ENCODE results near the gene SASS6.

The SASS6 gene, protein sequence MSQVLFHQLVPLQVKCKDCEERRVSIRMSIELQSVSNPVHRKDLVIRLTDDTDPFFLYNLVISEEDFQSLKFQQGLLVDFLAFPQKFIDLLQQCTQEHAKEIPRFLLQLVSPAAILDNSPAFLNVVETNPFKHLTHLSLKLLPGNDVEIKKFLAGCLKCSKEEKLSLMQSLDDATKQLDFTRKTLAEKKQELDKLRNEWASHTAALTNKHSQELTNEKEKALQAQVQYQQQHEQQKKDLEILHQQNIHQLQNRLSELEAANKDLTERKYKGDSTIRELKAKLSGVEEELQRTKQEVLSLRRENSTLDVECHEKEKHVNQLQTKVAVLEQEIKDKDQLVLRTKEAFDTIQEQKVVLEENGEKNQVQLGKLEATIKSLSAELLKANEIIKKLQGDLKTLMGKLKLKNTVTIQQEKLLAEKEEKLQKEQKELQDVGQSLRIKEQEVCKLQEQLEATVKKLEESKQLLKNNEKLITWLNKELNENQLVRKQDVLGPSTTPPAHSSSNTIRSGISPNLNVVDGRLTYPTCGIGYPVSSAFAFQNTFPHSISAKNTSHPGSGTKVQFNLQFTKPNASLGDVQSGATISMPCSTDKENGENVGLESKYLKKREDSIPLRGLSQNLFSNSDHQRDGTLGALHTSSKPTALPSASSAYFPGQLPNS

GRCh38 chr1:100132566-100133477, at the start of gene SASS6, which contains the start of gene TRMT13:
SASS6 (minus strand) TSS chr1:100132930; CDS start chr1:100132814, 116 bp downstream.
TRMT13 (plus strand) TSS chr1:100133163; CDS start chr1:100133169, 6 bp downstream.
- no peaks in the 10 kb centered on the region for H3K4me1 ChIP-seq (ENCODE audit: control insufficient read depth, insufficient read depth, low read length)
- WGBS (ENCODE audit: insufficient coverage, insufficient read length): no CpG with 5 or more reads among the region's 57 CpGs

DNA sequence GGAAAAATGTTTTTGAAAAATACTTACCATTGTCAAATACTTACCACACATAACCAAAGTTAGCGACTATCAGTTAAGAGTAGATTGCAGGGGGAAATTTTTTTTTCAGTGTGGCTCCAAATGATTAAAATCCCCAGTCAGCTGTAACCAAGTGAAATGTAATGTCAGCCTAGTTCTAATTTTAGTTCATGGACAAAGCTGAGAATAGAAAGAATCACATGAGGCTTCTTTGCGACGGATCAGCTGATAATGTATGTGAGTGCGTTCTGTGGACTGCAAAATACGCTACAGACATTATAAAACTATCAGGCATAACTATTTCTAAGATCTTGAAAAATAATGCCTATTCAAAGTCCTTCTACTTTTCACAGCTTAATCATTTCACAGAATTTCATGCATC, 45.4 kb upstream of the SASS6 start, which contains the start of gene LRRC39:
TSS of gene LRRC39 (minus strand) at position 166 of the 400 bp plus-strand sequence. CDS start 9,740 bp downstream, outside the sequence.
- no peaks in the 10 kb centered on the region for H3K9me3 ChIP-seq (ENCODE audit: control insufficient read depth, insufficient read depth, low read length)
- no peak within 1 kb of the TSS for H3K4me3 ChIP-seq (ENCODE audit: low read length)
- no peak for DNase-seq (ENCODE audit: low read depth, low spot score)
- WGBS (ENCODE audit: insufficient coverage, insufficient read length): no CpG with 5 or more reads among the region's 5 CpGs
- H3K27me3 ChIP-seq (ENCODE audit: control insufficient read depth, insufficient read depth, low read length): no peaks in the 10 kb centered on the region
- H3K36me3 ChIP-seq (ENCODE audit: control insufficient read depth, insufficient read depth, low read length): no peaks in the 10 kb centered on the region
- no peaks in the 10 kb centered on the region for H3K4me1 ChIP-seq (ENCODE audit: control insufficient read depth, insufficient read depth, low read length)
- no peak within 1 kb of the TSS for H3K27ac ChIP-seq (ENCODE audit: low read length)

More at GRCh38 chr1:100132566-100133477, at the start of gene SASS6, which contains the start of gene TRMT13:
- DNase-seq (ENCODE audit: low read depth, low spot score): peak; percentile 90
- Histone ChIP-seq H3K4me3 (ENCODE audit: low read length) (peak within 1 kb of the TSS; percentile 99), H3K36me3 (ENCODE audit: control insufficient read depth, insufficient read depth, low read length) (peaks cover 2% of the 10 kb centered on the region; the same call in 1 of the 2 replicates), H3K27me3 (ENCODE audit: control insufficient read depth, insufficient read depth, low read length) (no peaks in the 10 kb centered on the region), H3K9me3 (ENCODE audit: control insufficient read depth, insufficient read depth, low read length) (no peaks in the 10 kb centered on the region), H3K27ac (ENCODE audit: low read length) (no peak within 1 kb of the TSS)

GRCh38 chr1:100177295-100178041, 44.7 kb upstream of the SASS6 start:
- Histone ChIP-seq H3K36me3 (ENCODE audit: control insufficient read depth, insufficient read depth, low read length) (no peaks in the 10 kb centered on the region), H3K9me3 (ENCODE audit: control insufficient read depth, insufficient read depth, low read length) (no peaks in the 10 kb centered on the region), H3K4me1 (ENCODE audit: control insufficient read depth, insufficient read depth, low read length) (no peaks in the 10 kb centered on the region), H3K27ac (ENCODE audit: low read length) (no peak overlapping the region), H3K4me3 (ENCODE audit: low read length) (no peak overlapping the region), H3K27me3 (ENCODE audit: control insufficient read depth, insufficient read depth, low read length) (no peaks in the 10 kb centered on the region)
- WGBS (ENCODE audit: insufficient coverage, insufficient read length): no CpG with 5 or more reads among the region's 4 CpGs
- no peak for DNase-seq (ENCODE audit: low read depth, low spot score)

DNA sequence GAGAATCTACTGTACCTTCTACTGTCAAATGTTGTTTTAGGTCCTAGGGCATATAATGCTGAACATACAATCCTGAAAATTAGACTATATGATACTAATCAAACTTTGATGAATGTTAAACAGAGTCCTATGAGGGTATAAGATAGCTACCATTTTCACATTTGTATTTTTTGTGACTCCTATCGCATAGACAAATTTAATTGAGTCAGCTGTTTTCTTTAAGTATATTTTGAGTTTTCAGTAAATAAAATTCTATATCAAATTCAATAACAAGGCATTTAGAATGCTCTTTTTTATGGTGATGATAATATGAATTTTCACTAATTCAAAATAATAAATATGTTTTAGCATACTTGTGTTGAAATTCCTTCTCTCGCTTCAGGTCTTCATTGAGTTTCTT, 35.3 kb upstream of the SASS6 start:
- no CpG with 5 or more reads among the region's 2 CpGs for WGBS (ENCODE audit: insufficient coverage, insufficient read length)
- no peaks in the 10 kb centered on the region for H3K27me3 ChIP-seq (ENCODE audit: control insufficient read depth, insufficient read depth, low read length)
- DNase-seq (ENCODE audit: low read depth, low spot score): no peak
- H3K4me1 ChIP-seq (ENCODE audit: control insufficient read depth, insufficient read depth, low read length): no peaks in the 10 kb centered on the region
- no peaks in the 10 kb centered on the region for H3K36me3 ChIP-seq (ENCODE audit: control insufficient read depth, insufficient read depth, low read length)
- no peaks in the 10 kb centered on the region for H3K9me3 ChIP-seq (ENCODE audit: control insufficient read depth, insufficient read depth, low read length)
- no peak overlapping the region for H3K27ac ChIP-seq (ENCODE audit: low read length)
- H3K4me3 ChIP-seq (ENCODE audit: low read length): no peak overlapping the region

DNA sequence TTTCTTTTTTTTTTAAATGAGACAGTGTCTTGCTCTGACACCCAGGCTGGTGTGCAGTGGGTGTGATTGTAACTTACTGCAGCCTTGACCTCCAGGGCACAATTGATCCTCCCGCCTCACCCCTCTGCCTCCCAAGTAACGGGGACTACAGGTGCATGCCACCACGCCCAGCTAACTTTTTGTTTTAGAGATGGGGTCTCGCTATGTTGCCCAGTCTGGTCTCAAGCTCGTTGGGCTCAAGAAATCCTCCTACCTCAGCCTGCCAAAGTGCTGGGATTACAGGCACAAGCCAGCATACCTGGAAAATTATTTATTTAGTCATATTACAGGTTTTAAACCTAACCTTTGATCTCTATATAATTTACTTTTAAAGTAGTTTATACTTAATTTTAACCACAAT, 32.0 kb upstream of the SASS6 start:
- no CpG with 5 or more reads among the region's 5 CpGs for WGBS (ENCODE audit: insufficient coverage, insufficient read length)
- Histone ChIP-seq H3K36me3 (ENCODE audit: control insufficient read depth, insufficient read depth, low read length) (no peaks in the 10 kb centered on the region), H3K4me1 (ENCODE audit: control insufficient read depth, insufficient read depth, low read length) (no peaks in the 10 kb centered on the region), H3K27me3 (ENCODE audit: control insufficient read depth, insufficient read depth, low read length) (no peaks in the 10 kb centered on the region), H3K27ac (ENCODE audit: low read length) (no peak overlapping the region), H3K9me3 (ENCODE audit: control insufficient read depth, insufficient read depth, low read length) (no peaks in the 10 kb centered on the region), H3K4me3 (ENCODE audit: low read length) (no peak overlapping the region)
- DNase-seq (ENCODE audit: low read depth, low spot score): no peak

DNA sequence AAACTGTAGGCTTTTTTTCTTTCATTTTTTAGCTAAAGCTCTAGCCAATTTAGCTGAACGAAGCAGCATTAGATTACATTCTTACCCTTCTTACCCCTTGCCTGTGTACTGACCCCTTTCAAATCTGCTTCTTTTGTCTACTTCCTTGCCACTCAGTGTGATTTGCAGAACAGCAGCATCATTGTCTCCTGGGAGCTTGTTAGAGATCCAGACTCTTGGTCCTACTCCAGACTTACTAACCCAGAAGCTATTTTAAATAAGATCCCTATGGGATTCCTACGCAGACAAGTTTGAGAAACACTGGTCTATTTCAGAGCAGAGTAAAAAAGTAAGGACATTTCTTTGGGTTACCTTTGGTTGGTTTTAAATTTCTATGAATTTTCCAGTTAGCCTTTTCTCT, 31.5 kb upstream of the SASS6 start:
- no peaks in the 10 kb centered on the region for H3K9me3 ChIP-seq (ENCODE audit: control insufficient read depth, insufficient read depth, low read length)
- no peaks in the 10 kb centered on the region for H3K27me3 ChIP-seq (ENCODE audit: control insufficient read depth, insufficient read depth, low read length)
- no peak for DNase-seq (ENCODE audit: low read depth, low spot score)
- H3K36me3 ChIP-seq (ENCODE audit: control insufficient read depth, insufficient read depth, low read length): no peaks in the 10 kb centered on the region
- H3K4me3 ChIP-seq (ENCODE audit: low read length): no peak overlapping the region
- H3K27ac ChIP-seq (ENCODE audit: low read length): no peak overlapping the region
- H3K4me1 ChIP-seq (ENCODE audit: control insufficient read depth, insufficient read depth, low read length): no peaks in the 10 kb centered on the region
- WGBS (ENCODE audit: insufficient coverage, insufficient read length): no CpG with 5 or more reads among the region's 2 CpGs

- H3K4me1 ChIP-seq (ENCODE audit: control insufficient read depth, insufficient read depth, low read length): no peaks in the 10 kb centered on the region
- no peak overlapping the region for H3K27ac ChIP-seq (ENCODE audit: low read length)
- no peaks in the 10 kb centered on the region for H3K9me3 ChIP-seq (ENCODE audit: control insufficient read depth, insufficient read depth, low read length)
- DNase-seq (ENCODE audit: low read depth, low spot score): no peak
- H3K27me3 ChIP-seq (ENCODE audit: control insufficient read depth, insufficient read depth, low read length): no peaks in the 10 kb centered on the region
- no peak overlapping the region for H3K4me3 ChIP-seq (ENCODE audit: low read length)
- H3K36me3 ChIP-seq (ENCODE audit: control insufficient read depth, insufficient read depth, low read length): no peaks in the 10 kb centered on the region
Measured at GRCh38 chr1:100162881-100163280, 30.2 kb upstream of the SASS6 start.

DNA sequence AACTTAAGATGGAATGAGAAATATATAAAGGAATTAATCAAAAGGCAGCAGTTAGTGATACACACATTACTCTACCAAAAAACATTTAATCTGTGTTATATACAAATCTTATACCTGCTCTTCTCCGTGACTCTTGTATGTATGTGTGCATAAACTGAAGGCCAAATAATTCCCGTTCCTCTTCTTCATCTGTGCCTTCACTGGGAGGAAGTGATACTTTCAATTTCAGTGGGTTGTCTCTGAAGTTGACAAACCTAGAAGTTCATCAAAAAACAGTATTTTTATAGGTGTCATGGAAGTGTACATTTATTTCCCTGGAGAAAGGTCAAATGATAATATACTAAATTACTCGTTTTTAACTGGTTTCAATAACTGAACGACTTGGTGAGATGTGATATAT, 19.5 kb upstream of the SASS6 start:
- Histone ChIP-seq H3K9me3 (ENCODE audit: control insufficient read depth, insufficient read depth, low read length) (no peaks in the 10 kb centered on the region), H3K4me3 (ENCODE audit: low read length) (no peak overlapping the region), H3K27ac (ENCODE audit: low read length) (no peak overlapping the region), H3K36me3 (ENCODE audit: control insufficient read depth, insufficient read depth, low read length) (no peaks in the 10 kb centered on the region), H3K27me3 (ENCODE audit: control insufficient read depth, insufficient read depth, low read length) (no peaks in the 10 kb centered on the region), H3K4me1 (ENCODE audit: control insufficient read depth, insufficient read depth, low read length) (0 out of 2 replicates have a peak, but pooled peaks cover 2% of the 10 kb centered on the region)
- WGBS (ENCODE audit: insufficient coverage, insufficient read length): no CpG with 5 or more reads among the region's 4 CpGs
- no peak for DNase-seq (ENCODE audit: low read depth, low spot score)

GRCh38 chr1:100151679-100152078, 18.9 kb upstream of the SASS6 start:
- 0 out of 2 replicates have a peak, but pooled peaks cover 2% of the 10 kb centered on the region for H3K4me1 ChIP-seq (ENCODE audit: control insufficient read depth, insufficient read depth, low read length)
- H3K27ac ChIP-seq (ENCODE audit: low read length): no peak overlapping the region
- no peaks in the 10 kb centered on the region for H3K27me3 ChIP-seq (ENCODE audit: control insufficient read depth, insufficient read depth, low read length)
- H3K36me3 ChIP-seq (ENCODE audit: control insufficient read depth, insufficient read depth, low read length): no peaks in the 10 kb centered on the region
- no CpG with 5 or more reads among the region's 2 CpGs for WGBS (ENCODE audit: insufficient coverage, insufficient read length)
- H3K4me3 ChIP-seq (ENCODE audit: low read length): no peak overlapping the region
- no peaks in the 10 kb centered on the region for H3K9me3 ChIP-seq (ENCODE audit: control insufficient read depth, insufficient read depth, low read length)
- no peak for DNase-seq (ENCODE audit: low read depth, low spot score)

Measured in iPS DF 6.9 (cell line).